GM10266 (cell line): ENCODE measurements around the gene SPOCD1.
A peak's percentile ranks its signal among the peaks of the same experiment; 100 is the strongest.

Experiments used
- DNase-seq: peaks from one replicate; pipeline ENCODE4 v3.0.0; 2012; ENCODE audit errors: extremely low spot score
- TF ChIP-seq, protein P1 (sequence below): IDR thresholded peaks from 2 replicates; pipeline ENCODE4 v1.5.1; 2012; ENCODE audit warnings: mild to moderate bottlenecking, low read depth; ENCODE audit not compliant: control insufficient read depth, insufficient read depth; ENCODE audit errors: missing control alignments

Gene SPOCD1

DNA sequence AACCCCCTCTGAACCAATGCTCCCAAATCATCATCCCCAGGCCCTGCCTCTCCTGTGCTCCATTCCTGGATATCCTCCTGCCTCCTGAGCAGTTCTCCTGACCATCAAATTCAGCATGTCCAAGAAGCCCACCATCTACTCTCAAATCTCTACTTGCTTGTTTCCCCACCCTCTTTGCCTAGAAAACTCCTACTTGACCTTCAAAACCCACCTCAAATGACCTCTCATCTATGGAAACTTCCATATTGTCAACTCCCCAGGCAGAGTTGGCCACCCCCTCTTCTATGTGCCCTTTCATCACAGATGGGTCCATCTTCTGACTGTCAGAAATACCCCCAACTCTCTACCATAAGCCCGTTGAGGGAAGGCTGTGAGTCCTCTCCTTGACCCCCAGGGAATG, 68.5 kb downstream of the SPOCD1 start:
- TF ChIP-seq, protein P1, sequence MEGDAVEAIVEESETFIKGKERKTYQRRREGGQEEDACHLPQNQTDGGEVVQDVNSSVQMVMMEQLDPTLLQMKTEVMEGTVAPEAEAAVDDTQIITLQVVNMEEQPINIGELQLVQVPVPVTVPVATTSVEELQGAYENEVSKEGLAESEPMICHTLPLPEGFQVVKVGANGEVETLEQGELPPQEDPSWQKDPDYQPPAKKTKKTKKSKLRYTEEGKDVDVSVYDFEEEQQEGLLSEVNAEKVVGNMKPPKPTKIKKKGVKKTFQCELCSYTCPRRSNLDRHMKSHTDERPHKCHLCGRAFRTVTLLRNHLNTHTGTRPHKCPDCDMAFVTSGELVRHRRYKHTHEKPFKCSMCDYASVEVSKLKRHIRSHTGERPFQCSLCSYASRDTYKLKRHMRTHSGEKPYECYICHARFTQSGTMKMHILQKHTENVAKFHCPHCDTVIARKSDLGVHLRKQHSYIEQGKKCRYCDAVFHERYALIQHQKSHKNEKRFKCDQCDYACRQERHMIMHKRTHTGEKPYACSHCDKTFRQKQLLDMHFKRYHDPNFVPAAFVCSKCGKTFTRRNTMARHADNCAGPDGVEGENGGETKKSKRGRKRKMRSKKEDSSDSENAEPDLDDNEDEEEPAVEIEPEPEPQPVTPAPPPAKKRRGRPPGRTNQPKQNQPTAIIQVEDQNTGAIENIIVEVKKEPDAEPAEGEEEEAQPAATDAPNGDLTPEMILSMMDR, result no peak
- no peak for DNase-seq

DNA sequence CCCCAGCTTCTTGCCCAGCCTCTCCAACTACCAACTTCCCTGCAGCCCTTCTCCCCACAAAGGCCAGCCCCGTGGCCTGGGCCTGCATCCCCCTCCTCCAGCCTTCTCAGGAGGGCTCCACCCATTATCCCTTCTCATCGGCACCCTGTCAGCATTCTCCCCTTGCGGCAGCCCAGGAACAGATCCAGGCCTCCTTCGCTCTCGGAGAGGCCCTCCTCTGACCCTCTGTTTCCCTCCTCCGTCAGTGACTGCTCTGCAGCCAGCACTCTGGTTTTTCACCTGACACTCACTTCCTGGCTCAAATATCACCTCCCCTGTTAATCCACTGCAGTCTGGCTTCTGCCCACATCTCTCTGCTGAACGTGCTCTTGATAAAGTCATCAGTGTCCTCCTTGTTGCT, 69.1 kb downstream of the SPOCD1 start:
- no peak for DNase-seq
- TF ChIP-seq, protein P1, result no peak

DNA sequence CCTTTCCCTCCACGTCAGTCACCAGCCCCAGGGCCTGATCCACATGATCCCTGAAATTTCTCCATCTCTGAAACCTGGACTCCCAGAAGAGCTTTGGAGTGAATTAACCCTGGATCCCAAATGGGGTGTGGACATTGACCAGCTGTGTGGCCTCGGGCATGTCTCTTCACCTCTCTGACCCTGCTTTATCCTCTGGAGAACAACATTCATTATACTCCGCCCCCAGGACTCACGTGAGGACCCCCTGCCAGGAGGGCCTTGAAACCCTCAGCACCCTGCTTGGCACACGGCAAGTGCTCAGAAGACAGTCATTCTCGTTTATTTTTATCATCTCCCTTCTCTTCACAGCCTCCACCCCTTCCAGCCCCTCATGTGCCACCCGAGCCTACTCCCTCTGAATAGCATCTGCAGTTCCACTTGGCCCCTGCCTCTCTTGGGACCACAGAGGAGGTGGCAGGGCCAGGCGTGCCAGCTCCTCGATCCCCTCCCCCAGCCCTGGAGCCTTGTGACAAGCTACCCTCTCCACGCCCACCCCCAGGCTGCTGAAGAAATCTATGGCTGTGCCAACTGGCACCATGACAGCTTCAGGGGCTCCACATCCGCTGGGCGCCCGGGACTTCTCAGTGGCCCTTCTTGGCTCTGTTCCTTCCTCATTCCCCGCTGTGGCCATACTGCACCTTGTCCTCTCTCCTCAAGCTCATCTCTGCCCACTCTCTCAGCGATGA, 69.7 kb downstream of the SPOCD1 start:
- TF ChIP-seq, protein P1, result no peak
- DNase-seq, result no peak

DNA sequence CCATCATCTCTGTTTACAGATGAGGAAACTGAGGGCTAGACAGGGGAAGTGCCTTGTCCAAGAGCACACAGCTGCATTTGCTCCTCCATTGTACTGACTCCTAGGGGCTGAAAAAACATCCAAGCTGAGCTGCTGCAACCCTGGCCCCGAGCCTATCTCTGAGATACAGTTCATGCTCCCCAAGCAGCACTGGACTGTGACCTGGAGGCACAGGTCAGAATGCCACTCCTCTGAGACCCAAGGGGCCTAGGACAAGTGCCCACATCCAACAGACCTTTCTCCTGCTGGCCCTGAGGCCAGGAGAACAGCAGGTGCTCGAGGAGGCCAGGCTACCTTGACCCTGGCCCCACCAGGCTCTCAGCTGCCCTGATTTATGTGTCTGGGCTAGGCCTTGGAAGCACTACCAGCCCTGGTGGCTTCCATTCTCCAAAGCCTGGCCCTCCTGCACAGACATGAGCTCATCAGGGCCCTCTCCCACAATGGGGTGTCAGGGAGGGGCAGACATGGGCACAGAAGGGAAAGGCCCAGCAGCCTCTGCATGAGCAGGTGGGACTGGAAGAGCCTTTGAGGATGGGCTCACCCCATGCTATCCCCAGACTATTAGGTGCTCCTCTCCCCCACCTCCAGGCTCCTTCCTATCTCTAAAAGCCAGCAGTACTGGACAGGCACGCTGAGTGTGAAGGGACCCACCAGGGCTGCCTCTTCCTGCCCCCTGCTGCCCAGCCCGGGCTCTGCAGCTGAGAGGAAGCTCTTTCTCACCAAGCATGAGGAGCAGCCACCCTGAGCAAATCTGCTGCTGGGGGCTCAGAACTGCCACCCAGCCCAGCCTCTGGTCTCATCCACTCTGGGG, 70.5 kb downstream of the SPOCD1 start:
- peak; percentile 89 for DNase-seq
- TF ChIP-seq, protein P1, result peak; percentile 72

DNA sequence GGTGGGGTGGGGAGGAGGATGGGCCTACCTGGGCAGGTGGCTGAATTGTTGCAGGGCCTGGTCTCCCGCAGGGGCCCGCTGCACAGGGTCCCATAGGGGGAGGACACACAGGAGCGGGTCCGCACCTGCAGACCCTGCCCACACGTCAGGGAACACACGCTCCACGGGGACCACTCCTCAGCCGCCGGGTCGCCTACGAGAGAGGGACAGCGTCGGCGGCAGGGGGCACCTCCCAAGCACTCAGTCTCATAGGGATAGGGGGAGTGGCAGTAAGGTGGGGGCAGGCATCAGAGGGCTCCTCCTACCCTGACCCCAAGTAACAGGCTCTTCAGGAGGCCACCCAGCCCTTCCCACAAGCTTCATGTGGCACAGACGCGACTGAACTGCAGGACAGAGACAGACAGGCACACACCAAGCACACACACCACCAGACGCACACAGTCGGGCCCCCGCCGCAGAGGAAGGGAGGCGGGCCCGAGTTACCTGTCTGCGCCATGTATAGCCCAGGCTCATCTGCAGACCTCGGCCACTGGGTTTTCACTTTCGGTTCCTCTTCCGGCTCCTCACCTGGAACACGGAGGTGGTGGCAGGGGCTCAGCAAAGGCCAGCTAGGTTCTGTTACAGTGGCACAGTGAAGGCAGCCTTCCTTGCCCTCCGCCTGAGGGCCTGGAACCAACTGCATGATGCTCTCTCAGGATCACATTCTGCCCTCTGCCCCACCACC, 71.5 kb downstream of the SPOCD1 start:
- peak; percentile 43 for DNase-seq

DNA sequence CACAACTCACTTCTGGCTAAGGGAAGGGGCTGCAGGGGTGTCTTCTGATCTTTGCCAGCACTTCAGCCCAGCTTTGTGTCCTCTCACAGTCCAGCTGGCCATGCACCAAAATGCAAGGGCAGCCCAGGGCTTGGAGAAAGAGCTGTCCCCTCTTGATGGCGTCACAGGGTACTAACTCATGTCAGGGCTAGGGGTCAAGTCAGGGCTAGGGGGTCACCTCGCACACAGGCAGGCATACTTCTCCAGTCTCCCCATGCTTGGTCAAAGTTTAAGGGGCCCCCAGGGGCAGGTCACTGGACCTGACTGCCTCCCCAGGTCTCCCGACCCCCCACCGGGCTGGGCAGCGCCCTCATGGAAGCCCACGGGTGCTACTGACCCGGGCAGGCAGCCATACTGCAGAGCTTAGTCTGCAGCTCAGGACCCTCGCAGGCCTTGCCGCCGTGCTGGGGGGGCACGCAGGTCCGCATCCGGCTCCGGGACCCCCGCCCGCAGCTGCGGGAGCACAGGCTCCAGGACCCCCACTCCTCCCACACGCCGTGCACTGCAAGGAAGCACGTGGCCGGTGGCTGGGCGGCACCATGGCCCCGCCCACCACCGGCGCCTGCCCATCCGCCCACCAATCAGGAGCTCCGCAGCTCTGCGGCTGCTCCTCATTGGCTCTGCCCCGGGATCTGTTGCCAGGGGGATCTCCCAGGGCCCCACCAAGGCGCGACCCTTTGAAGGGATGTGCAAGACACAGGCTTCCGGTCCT, 73.2 kb downstream of the SPOCD1 start:
- TF ChIP-seq, protein P1, result no peak
- no peak for DNase-seq

More for the DNA sequence above, 71.5 kb downstream of the SPOCD1 start:
- TF ChIP-seq, protein P1, result no peak
